Panc1 (cell line): ENCODE results near the gene BTC. TPM values are rescaled to one million over a fixed set of nuclear protein-coding genes. Genes with fewer than 3 reads are reported as not detected.

Experiments
- ATAC-seq: fragments of 200-7000 bp; cut with Tn5 transposase; 2 replicates; pipeline ENCODE4 v1.9.1; 2020; ENCODE audit warnings: mild to moderate bottlenecking, moderate library complexity
- BruUV-seq: library from RNA; stranded (reverse); fragments of 400-500 nt; replicated peaks from 2 replicates; lab custom pipeline; 2021; lab: Mats Ljungman, UMichigan
- CTCF ChIA-PET: fragments of 300-600 bp; sonication (Branson Sonifier 250); formaldehyde crosslinking; loops from one replicate; lab custom pipeline; 2022; ENCODE audit warnings: antibody characterized with exemption; lab: Charles Lee
- POLR2A ChIA-PET: fragments of 300-600 bp; sonication (Branson Sonifier 250); formaldehyde crosslinking; loops from one replicate; lab custom pipeline; 2022; ENCODE audit warnings: antibody characterized with exemption; lab: Charles Lee
- DNase-seq: peaks from one replicate; pipeline ENCODE4 v3.0.0-alpha.2; 2010; ENCODE audit warnings: low read depth, low spot score
- H3K27ac ChIP-seq: 2 replicates; pipeline ENCODE4 v1.5.1; 2011; ENCODE audit warnings: mild to moderate bottlenecking, low read length, inconsistent platforms
- H3K27me3 ChIP-seq: fragments of 200-500 bp; sonication (Bioruptor generic); 2 replicates; pipeline ENCODE4 v1.6.0; 2014; ENCODE audit warnings: low read length, inconsistent platforms; ENCODE audit not compliant: control insufficient read depth, insufficient read depth
- H3K36me3 ChIP-seq: fragments of 200-500 bp; sonication (Bioruptor generic); 2 replicates; pipeline ENCODE4 v1.5.1; 2014; ENCODE audit warnings: inconsistent platforms, mild to moderate bottlenecking, low read length, moderate library complexity; ENCODE audit not compliant: control insufficient read depth, insufficient read depth
- H3K4me1 ChIP-seq: 2 replicates; pipeline ENCODE4 v1.5.1; 2011; ENCODE audit warnings: inconsistent platforms, mild to moderate bottlenecking, low read length, moderate library complexity; ENCODE audit not compliant: control insufficient read depth, insufficient read depth
- H3K4me3 ChIP-seq, 2 experiments: 2 replicates each; pipeline ENCODE4 v1.5.1; 2011 to 2012; ENCODE audit warnings: low read depth in 2 of 2, low read length in 2 of 2, mild to moderate bottlenecking in 2 of 2, inconsistent platforms in 1 of 2, moderate library complexity in 1 of 2
- H3K9me3 ChIP-seq: fragments of 200-500 bp; sonication (Bioruptor generic); 2 replicates; pipeline ENCODE4 v1.5.1; 2014; ENCODE audit warnings: low read depth, mild to moderate bottlenecking, inconsistent platforms, low read length, moderate library complexity; ENCODE audit not compliant: control insufficient read depth, insufficient read depth
- CTCF ChIP-seq: fragments of 450-650 bp; IDR thresholded peaks from 2 replicates; pipeline ENCODE4 v1.5.1; 2017; ENCODE audit warnings: mild to moderate bottlenecking
- POLR2AphosphoS5 ChIP-seq: IDR thresholded peaks from 2 replicates; pipeline ENCODE4 v1.6.1; 2012; ENCODE audit warnings: mild to moderate bottlenecking, low read depth, low read length, moderate library complexity
- REST ChIP-seq, 2 experiments: IDR thresholded peaks; 2 replicates each; pipeline ENCODE4 v1.6.1; 2011 to 2012; ENCODE audit warnings: low read depth in 2 of 2, control low read depth in 1 of 2, low read length in 1 of 2, mild to moderate bottlenecking in 1 of 2, moderate library complexity in 1 of 2; ENCODE audit not compliant: insufficient read depth in 1 of 2
- SIN3A ChIP-seq: IDR thresholded peaks from 2 replicates; pipeline ENCODE4 v1.6.1; 2012; ENCODE audit warnings: low read depth, mild to moderate bottlenecking, low read length, moderate library complexity, borderline replicate concordance; ENCODE audit not compliant: insufficient read depth
- TCF7L2 ChIP-seq: IDR thresholded peaks from 2 replicates; pipeline ENCODE4 v1.6.1; 2011; ENCODE audit warnings: mild to moderate bottlenecking, low read depth, low read length, inconsistent platforms
- in situ Hi-C: cut with HindIII; loops from 2 replicates; pipeline ENCODE4 v1.10.0; 2016; ENCODE audit warnings: low sequenced_read_pairs, low pct_unique_long_range_greater_than_20kb
- intact Hi-C: fragments of 100-400 bp; cut with micrococcal nuclease; formaldehyde crosslinking; loops from one replicate; pipeline ENCODE4 v1.10.0; 2022; ENCODE audit not compliant: unreplicated experiment
- total RNA-seq: library from RNA; stranded (reverse); gene quantifications from one replicate; pipeline ENCODE4 v1.2.1, GENCODE V29; 2021; ENCODE audit not compliant: unreplicated experiment

Gene BTC
- total RNA-seq, 1 experiment from 2014 or later: 0.08 TPM

- ChIA-PET POLR2A (no interaction called here), CTCF (no interaction called here)
- Histone ChIP-seq H3K36me3 (no peaks in the 10 kb centered on the region), H3K27me3 (no peaks in the 10 kb centered on the region), H3K4me1 (no peaks in the 10 kb centered on the region), H3K27ac (no peak overlapping the region), H3K9me3 (no peaks in the 10 kb centered on the region), H3K4me3 (no peak overlapping the region)
- TF ChIP-seq TCF7L2 (no peak), CTCF (no peak), SIN3A (no peak), POLR2AphosphoS5 (no peak), REST (IDR thresholded peaks at IDR 0.05; ENCODE audit: insufficient read depth in 1 of 2, low read depth in 2 of 2, low read length in 1 of 2) (no peak)
- ATAC-seq (no peak), DNase-seq (no peak)
- BruUV-seq: no TSS peak
- in situ Hi-C loops (no loop called here), intact Hi-C loops (no loop called here)
Measured at GRCh38 chr4:74757136-74757535, 37.2 kb downstream of the BTC start.

- in situ Hi-C loops (no loop called here), intact Hi-C loops (no loop called here)
- no peak for DNase-seq
- ATAC-seq: no peak
- no peaks in the 10 kb centered on the region for H3K9me3 ChIP-seq
- no peaks in the 10 kb centered on the region for H3K36me3 ChIP-seq
- no peak for TF ChIP-seq SIN3A
- TF ChIP-seq TCF7L2: no peak
- no peak for TF ChIP-seq REST (IDR thresholded peaks at IDR 0.05; ENCODE audit: insufficient read depth in 1 of 2, low read depth in 2 of 2, low read length in 1 of 2)
- no peak for TF ChIP-seq POLR2AphosphoS5
- no peak for TF ChIP-seq CTCF
- BruUV-seq: no TSS peak
- H3K4me3 ChIP-seq: no peak overlapping the region
- no peaks in the 10 kb centered on the region for H3K27me3 ChIP-seq
- no peaks in the 10 kb centered on the region for H3K4me1 ChIP-seq
- ChIA-PET CTCF (no interaction called here), POLR2A (no interaction called here)
- no peak overlapping the region for H3K27ac ChIP-seq
Measured at GRCh38 chr4:74755486-74755885, 38.8 kb downstream of the BTC start.
